NCI-H146 treated with DMSO at 0.1 percent for 48 hours (cell line): Measurements from ENCODE around the gene C3orf22.

ENCODE experiments used
- DNase-seq: peaks from one replicate; lab custom pipeline; 2025; ENCODE audit not compliant: unreplicated experiment; lab: John Stamatoyannopoulos, UW

C3orf22 gene

DNA sequence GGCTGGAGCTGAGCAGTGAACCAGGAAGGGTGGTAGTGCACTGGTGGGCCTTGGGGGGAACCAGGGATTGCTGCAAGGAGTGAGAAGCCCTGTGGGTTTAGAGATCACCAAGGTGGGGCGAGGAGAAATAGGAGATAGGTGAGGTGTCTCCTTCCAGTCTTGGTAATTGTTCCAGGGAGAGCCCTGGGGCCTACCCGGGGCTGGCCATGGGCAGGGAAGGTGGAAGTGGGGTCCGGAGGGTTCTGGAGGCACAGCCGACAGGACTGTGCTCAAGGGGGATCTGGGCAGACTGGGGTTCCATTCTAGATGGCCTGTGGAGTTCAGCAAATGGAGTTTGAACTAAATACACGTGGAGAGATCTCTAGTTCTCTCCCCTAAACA, 30.3 kb downstream of the C3orf22 start:
- no peak for DNase-seq

DNA sequence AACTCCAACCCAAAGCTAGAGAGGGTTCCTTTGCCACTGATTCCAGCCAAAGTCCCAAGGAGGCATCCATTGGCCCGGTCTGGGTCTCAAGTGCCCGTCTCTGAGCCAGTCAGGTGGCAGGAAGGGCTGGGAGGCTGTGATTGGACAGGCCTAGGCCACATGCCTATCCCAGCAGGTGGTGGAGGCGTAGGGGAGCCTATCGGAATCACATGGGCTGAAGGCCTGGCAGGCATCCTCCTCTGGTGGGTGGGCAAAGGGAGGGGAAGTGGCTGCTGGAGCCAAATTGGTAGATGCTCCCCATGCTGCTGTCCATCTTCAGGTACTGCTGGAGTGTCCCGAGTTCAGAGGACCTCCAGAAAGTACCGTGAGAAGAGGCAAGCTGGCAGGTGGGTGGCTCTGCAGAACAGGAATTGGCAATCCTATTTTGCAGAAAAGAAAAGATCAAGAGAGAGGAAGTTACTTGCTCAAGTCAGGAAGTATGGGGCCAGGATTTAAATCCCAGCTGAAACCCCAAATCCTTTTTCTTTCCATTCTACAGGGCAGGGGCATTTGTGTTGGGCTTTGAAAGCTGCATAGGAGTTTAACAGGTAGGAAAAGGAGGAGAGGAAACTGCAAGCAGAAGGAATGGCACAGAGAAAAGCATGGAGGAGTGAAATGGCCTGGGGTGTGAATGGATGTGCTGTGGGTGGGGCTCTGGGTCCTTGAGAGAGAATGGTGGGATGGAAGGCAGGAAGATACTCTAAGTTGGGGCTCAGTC, 31.1 kb downstream of the C3orf22 start:
- no peak for DNase-seq

DNA sequence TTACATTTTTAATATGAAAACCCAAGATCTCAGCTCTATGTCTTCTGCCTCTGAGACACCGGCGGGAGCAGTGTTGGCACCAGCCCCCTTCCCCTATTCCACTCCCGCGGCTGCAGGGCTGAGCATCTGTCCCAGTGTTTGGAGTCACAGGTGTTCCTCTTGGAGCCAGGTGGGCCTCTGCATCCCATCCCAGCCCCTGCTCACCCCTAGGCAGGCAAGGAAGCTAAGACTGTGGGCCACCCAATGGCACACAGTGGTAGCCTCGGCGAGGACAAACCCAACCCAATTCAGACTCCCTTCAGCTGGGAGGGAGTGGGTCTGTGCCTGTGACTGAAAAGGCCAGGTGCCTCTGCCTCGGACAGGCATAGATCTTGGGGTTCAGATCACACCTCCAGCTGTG, 31.7 kb downstream of the C3orf22 start:
- DNase-seq = no peak

DNA sequence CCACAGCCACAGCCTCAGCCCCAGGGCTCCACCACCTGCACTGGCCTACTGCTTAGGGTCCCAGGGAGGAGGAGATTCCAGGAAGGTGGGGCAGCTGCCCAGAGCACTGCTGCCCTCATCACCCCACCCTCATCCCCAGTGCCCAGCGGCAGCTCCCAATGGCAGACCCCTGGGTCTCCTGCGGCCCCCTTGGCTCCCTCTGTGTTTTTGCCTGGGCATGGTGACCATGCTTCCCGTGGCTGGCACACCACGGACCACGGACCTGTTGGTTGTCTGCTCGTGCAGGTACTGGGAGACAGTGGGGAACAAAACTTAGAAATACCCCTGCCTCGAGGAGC, 32.1 kb downstream of the C3orf22 start:
- no peak for DNase-seq

- no peak for DNase-seq
Measured at GRCh38 chr3:126525853-126526667, 32.7 kb downstream of the C3orf22 start.

DNA sequence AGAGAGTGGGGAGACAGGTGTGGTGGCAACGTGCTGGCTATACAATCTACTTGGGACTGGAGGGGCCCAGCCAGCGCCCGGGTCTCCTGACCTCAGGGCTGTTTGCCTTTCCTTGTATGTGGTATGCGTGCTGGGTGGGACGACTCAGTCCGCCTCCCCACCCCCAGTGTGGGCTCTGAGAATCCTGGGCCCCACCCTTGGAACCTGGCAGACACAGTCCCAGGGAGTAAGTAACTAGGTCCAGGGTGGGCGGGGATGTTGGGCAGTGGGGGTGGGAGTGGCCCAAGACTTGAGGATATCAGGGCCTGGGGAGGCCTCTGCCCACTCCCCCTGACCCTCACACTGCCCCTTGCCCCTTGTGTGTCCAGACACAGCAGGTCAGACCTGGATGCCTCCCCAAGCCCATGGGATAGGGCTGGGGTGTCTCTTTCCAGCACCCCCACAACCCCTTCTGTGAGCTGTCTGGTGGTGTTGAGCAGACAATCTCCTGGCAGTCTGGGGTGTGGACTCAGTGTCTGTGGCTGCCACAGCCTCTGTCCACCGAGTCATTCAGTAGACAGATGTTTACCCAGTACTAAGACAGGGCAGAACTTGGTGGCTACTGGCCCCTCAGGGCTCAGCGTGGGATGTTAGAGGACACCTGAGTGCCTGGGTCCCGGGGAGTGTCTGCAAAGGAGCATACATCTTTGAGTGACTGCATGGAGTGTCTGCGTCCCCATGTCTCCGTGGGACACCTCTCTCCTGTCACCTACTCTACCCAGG, 33.5 kb downstream of the C3orf22 start:
- DNase-seq = no peak

DNA sequence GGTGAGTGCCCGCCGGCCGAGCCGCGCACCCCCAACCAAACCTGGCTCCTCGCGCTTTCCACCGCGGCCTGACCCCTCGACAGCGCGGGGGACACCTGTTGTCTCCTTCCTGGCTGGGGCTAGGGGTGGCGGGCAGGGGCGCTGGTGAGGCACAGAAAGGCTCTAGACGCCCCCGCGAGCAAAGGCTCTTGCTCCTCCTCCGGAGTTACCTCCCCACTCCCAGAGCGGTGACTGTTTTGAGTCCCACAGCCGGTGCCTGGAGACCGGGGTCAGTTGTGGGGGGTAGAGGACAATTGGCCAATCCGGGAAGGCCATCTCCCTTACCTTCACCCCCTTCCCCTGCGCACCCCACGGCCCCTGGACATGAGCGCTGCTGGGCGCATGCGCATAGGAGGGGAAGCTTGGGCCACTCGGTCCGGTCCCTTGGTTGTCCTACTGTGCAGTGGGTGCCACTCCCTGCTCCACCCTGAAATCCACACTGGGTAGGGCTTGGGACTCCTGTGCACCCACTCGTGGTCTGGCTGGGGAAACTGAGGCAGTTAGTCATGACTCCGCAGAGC, 34.2 kb downstream of the C3orf22 start:
- peak; percentile 38 for DNase-seq

GRCh38 chr3:126523745-126524428, 34.8 kb downstream of the C3orf22 start, which contains the start of gene CHST13:
Gene CHST13, plus strand, starts transcription at chr3:126524155. Its CDS starts 178 bp downstream, at chr3:126524333.
- DNase-seq = peak; percentile 57

DNA sequence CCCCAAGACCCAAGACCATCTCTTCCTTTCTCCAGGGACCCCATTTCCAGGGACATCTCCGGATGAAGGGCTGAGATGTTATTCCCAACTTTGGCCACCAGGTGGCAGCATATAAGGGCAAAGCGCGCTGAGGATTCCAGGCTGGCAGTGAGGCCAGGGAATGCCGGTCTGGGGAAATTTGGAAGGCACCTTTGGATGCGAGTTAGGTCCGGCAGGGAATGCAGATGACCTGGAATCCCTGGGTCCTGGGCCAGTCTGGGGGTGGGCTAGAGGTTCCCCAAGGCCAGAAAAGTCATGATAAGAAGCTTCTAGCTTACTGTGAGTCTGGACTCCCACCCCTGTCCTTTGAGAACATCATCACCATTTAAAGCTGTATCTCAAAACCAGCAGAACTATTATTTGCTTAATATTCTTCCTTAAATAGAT, 36.4 kb downstream of the C3orf22 start:
- peak; percentile 60 for DNase-seq

GRCh38 chr3:126521122-126521891, 37.4 kb downstream of the C3orf22 start:
- no peak for DNase-seq

DNA sequence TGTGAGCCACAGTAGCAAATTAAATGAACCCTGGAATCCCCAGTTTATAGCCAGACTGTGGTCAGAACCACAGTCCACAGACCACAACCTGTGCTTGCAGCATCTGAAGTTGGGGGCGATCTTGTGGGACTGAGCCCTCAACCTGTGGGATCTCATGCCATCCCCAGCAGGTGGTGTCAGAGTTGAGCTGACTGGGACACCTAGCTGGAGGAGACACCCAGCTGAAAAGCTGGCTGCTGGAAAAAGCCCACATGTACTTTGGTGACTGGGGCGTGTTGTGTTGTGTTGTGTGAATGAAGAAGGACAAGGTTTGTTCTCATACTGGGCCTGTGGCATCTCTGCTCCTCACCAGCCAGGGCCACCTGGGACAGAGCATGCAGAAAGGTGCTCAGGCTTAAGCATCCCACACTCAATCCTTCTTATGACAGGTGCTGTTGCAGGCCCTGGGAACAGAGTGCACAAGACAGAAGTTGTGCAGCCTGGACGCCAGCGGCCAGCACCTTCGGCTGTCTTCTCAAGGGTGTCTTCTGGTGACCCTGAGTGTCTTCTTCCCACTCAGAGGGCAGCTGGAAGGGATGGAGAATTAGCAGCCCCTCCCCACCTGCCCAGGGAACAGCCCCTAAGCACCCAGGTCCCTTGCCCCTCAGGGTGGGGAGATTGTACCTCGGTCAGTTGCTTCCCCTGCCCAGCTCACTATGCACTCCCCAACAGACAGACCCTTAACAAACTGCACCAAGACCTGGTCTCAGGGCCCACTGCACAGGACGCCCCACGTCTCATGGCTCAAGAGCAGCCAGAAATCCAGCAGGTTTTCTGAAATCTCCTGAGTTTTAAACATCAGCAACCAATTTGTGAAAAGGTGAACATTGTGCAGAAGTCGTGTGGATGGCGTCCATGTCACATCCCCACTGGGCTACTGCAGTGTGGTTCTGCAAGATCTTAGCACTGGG, 39.0 kb downstream of the C3orf22 start:
- no peak for DNase-seq

- no peak for DNase-seq
Measured at GRCh38 chr3:126518779-126519177, 40.0 kb downstream of the C3orf22 start.

DNA sequence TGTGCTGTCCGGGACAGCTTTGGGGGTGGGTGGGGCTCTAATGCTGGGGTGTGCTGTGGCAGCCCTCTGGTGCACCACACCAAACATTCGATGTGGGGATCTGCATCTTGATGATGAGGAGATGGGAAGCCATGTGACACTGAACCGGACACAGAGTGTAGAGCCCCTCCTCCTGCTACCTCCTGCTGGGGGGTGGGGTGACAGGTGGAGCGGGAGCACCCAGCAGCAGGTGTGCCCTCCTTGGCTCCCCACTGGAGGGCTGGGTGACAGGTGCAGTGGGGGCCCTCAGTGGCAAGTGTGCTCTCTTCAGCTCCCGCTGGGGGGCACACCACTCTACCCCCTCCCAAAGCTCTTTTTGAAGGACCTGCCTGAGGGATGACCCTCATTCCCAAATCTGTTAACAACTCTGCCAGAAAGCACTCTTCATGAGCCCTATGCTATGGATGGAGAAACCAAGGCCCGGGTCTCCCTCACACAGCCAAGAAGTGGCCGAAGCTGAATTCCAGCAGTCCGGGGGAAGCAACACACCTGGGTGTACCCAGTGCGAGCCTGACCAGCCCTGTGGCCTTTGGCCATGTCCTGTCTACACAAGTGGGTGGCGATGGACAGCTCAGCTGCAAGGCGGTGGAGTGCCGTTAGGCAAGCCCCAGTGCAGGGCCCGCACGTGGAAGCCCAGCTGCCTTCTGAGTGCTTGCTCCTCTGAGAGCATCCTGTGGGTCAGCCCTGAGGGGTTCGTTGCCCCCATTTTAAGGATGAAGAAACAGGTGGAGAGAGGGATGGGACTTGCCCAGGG, 40.5 kb downstream of the C3orf22 start:
- peak; percentile 55 for DNase-seq

GRCh38 chr3:126517291-126517951, 41.3 kb downstream of the C3orf22 start, which contains the start of gene UROC1:
Gene UROC1, minus strand, starts transcription at chr3:126517773. Its CDS starts 54 bp downstream, at chr3:126517719.
- DNase-seq = no peak

GRCh38 chr3:126516936-126517290, 41.8 kb downstream of the C3orf22 start:
- DNase-seq = no peak

GRCh38 chr3:126516152-126516935, 42.4 kb downstream of the C3orf22 start:
- DNase-seq = no peak
